HTR-8/SVneo (cell line): ENCODE results near the gene POLR2J.
A peak's percentile ranks its signal among the peaks of the same experiment; 100 is the strongest.

ENCODE experiments used
- DNase-seq: peaks from one replicate; pipeline ENCODE4 v3.0.0; 2011; ENCODE audit warnings: low spot score, mixed read lengths; ENCODE audit not compliant: insufficient read length
- FAIRE-seq: peaks from 2 replicates; lab custom pipeline; 2011; peaks lifted over from hg19 to GRCh38; lab: Jason Lieb, UNC

POLR2J gene

DNA sequence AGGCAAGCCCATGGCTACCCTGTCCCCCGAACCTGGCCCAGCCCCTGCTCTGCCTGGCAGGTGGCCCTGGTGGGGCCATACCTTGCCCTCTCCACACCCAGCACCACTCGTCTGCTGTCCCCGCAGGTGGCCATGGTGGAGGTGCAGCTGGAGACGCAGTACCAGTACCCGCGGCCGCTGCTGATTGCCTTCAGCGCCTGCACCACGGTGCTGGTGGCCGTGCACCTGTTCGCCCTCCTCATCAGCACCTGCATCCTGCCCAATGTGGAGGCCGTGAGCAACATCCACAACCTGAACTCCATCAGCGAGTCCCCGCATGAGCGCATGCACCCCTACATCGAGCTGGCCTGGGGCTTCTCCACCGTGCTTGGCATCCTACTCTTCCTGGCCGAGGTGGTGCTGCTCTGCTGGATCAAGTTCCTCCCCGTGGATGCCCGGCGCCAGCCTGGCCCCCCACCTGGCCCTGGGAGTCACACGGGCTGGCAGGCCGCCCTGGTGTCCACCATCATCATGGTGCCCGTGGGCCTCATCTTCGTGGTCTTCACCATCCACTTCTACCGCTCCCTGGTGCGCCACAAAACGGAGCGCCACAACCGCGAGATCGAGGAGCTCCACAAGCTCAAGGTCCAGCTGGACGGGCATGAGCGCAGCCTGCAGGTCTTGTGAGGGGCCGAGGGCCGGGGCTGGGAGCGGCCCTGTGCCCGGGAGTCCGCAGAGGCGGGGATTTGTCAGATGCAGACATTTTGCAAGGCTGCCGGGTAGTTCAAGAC, 32.1 kb downstream of the POLR2J start:
- no peak for DNase-seq
- FAIRE-seq = no peak

DNA sequence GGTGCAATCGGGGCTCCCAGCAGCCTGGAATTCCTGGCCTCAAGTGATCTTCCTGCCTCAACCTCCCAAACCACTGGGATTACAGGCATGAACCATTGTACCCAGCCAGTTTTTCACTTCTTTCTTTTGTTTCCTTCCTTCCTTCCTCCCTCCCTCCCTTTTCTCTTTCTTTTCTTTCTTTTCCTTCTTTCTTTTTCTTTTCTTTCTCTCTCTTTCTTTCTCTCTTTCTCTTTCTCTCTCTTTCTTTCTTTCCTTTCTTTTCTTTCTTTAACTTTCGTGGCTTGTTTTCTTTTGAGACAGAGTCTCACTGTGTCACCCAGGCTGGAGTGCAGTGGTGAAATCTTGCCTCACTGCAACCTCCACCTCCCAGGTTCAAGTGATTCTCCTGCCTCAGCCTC, 33.0 kb downstream of the POLR2J start:
- no peak for DNase-seq
- FAIRE-seq = no peak

DNA sequence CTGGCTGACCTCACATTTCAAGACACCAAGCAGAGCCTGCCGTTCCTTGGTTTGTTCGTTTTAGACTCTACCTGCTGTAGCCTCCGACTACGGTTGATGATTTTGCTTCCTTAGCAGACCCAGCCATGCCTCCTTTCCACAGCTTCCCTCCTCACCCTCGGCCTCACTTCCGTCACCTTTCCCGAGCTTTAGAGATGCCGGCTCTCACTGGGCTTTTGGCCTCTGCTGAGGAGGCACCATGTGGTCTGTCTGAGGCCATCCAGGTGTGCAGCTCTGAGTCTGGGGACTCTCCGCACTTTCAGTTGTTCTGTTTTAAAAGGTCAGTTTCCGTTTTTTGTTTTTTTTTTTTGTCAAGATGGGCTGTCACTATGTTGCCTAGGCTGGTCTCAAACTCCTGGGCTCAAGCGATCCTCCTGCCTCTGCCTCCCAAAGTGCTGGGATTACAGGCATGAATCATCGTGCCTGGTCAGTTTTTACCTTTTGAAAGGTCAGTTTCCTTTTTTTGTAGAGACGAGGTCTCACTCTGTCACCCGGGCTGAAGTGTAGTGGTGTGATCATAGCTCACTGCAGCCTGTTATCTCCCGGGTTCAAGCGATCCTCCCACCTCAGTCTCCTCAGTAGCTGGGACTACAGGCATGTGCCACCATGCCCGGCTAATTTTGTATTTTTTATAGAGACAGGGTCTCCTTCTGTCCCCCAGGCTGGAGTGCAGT, 33.6 kb downstream of the POLR2J start:
- no peak for DNase-seq
- FAIRE-seq = no peak

DNA sequence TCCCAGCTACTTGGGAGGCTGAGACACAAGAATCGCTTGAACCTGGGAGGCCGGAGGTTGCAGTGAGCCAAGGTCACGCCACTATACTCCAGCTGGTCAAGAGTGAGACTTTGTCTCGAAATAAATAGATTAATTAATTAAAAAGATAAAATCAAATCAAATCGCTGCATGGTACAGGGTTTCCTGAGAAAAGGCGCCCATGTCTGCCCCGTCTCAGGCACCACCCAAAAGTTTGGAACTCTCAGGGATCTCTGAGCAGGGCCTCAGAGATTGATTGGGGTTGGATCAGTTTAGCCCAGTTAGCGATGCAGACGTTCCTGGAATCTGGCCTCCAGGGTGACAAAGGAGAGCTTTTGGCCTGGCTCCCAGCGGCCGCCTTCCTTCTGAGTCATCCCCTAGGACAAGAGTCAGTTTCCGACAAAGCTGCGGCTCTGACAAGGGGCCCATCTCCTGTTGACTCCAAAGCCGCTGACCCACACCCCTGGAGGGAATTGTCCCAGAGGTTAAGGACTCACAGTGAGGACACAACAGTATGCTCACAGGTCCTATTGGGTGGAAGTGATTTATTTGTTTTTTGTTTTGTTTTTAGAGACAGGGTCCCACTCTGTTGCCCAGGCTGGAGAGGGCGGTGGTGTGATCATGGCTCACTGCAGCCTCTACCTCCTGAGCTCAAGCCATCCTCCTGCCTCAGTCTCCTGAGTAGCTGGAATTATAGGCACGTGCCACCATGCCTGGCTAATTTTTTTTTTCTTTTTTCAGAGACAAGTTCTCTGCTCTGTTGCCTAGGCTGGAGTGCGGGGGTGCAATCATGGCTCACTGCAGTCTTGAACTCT, 38.5 kb downstream of the POLR2J start:
- DNase-seq (peak; percentile 80), FAIRE-seq (no peak)

DNA sequence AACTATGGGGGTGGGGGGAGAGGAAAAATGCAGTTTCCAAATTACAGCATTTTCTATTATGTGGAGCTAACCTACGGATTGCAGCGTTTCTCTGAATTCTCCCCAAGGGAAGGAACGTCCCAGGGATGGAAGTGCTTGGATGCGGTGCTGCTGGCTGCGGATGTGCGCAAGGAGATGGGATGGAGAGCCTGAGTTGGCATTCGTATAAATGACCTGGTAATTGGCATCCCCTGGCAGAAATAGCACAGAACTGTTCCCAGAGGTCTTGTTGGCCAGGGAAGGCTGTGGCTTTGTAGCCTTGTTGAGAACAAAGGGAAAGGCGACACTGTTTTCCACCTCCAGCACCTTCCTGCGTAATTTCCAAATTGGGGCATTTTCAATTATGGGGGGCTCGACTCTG, 42.6 kb downstream of the POLR2J start:
- no peak for DNase-seq
- FAIRE-seq = no peak

DNA sequence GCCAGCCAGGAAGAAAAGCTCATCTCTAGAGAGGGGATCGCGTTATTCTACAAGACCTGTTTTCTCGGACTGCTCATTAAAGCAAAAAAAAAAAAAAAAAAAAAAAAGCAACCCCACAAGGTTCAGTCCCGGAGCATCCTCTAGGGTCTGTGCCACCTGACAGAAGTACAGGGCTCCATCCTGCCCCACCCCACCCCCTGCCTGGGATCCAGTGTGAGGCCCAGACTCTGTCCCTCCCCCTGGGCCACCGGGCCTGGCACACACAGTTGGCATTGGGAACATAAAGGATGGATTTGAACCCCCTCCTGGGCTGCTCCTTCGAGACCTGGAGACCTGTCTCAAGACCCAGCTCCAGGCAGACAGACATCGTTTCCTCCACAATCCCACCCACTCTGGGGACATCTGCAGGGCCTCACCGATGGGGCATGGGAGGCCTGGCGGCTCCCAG, 44.7 kb downstream of the POLR2J start:
- DNase-seq (no peak), FAIRE-seq (no peak)

DNA sequence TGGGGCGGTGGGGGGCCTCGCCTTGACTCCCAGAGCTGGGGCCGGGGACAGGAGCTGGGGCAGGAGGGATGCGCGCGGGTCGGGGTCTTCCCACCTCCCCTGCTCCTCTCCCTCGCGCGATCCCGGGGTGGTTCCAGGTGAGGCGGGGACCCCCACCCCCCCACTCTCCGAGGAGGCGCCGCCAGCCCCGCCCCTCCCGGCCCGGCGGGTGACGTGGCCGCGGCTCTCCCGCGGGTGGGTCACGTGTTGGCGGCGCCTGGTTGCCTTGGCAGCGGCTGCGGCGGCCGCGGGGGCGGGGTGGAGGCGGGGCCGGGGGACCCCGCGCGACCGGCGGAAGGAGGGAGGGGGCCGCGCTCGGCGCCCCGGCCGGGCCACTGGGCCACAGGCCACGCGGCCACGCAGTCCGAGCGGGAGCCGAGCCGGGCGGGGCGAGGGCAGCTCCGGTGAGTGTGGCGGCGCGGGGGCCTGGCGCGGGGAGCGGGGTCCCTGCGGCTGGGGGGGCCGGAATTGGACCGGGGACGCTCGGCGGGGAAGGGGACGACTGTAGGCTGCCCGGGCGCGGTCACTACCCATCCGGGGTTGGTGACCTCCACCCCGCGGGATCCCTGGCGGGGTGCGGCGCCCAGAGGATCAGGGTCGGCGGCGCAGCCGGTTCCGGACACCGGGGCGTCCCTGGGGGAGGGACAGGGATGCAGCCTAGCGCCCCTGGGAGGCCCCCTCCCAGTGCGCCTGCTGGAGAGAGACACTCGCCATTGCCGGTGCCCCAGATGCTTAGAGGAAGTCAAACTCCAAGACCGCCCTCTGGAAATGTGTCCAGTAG, 45.3 kb downstream of the POLR2J start, which contains the start of gene ORAI2:
Gene ORAI2 (plus strand): TSS at position 357 of the 820 bp plus-strand sequence. CDS start 5,382 bp downstream, outside the sequence.
- FAIRE-seq = peak; percentile 91

DNA sequence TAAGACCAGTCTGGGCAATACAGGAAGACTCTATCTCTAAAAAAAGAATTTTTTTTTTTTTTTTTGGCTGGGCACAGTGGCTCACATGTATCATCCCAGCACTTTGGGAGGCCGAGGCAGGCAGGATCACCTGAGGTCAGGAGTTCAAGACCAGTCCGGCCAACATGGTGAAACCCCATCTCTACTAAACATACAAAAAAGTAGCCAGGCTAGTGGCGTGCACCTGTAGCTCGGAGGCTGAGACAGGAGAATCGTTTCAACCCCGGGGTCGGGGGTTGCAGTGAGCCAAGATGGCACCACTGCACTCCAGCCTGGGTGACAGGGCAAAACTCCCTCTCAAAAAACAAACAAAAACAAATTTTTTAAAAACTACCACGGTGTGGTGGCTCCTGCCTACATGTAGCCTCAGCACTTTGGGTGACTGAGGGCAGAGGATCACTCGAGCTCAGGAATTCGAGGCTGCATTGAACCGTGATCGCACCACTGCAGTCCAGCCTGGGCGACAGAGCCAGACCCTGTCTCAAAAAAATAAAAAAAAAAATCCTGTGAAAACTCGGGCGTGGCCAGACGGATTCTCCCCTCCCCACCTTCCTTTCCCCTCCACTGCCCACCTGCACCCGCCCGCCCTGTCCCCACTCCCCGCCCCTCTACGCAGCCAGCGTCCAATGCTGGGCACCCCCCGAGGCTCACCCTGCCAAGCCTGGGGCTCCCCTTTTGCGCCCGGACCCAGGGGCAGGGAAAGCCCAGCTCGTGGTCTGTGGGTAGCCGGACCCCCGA, 46.1 kb downstream of the POLR2J start:
- DNase-seq = no peak
- FAIRE-seq = no peak

More for the DNA sequence above, 45.3 kb downstream of the POLR2J start, which contains the start of gene ORAI2:
- peak; percentile 81 for DNase-seq

DNA sequence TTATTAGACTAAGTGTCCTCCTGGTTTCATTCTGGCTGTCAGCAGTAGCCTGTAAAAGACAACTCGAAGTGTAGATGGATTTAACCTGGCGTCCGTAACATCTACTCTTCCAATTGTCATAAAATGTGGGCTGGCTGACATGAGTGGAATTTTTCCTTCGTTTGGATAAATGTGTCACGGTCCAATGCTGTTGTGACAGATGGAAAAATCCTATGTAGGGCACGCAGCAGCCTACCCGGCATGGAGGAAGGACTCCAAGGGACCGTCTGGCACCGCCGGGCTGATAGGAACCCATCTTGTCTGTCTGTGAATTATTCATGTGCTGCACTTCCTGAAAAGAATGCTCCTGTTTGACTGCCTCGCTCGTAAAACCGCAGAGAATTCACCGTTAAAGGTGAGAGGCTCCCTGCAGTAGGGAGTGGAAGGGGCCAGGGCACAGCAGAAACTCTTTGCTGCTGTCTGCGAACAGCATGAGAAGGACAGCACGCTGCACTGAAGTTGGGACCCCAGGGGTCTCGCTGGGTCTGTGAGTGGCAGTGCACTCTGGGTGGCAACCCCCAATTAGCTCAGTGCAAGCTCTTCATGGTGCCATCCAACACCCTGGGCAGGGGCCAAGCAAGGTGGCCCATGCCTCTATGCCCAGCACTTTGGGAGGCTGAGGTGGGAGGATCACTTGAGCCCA, 47.0 kb downstream of the POLR2J start:
- no peak for DNase-seq
- no peak for FAIRE-seq

DNA sequence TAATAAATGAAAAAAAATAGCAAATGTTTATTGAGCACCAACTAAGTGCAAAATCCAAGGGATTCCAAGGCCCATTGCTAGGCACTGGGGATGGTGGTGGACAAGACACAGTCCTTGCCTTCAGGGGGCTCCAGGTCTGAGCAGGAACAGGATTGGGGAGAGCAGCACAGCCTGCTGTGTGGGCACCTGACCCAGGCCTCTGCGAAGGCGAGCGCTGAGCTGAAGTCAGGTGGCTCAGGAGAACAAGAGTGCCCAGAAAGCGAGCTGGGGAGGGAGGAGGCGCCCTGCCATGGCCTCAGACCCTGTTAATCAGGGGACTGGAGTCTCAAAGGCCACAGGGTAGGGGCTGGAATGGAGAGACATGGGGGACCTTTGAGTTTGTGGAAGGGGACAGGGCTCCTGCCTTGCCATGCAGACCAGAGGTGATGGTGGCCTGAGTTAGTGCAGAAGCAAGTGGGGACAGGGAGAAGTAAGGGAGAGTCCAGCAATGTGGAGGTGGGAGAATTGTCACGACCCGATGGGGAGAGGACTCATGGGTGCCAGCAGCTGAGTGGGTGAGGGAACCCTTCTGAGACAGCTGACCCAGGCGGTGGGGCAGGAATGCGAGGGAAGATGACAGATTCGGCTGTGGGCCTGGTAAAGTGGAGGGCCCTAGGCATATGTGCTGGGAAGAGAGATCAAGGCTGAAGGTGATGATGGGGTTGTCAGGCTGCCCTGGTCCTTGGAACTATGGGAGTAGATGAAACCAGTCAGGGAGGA, 49.4 kb downstream of the POLR2J start:
- no peak for FAIRE-seq
- DNase-seq = no peak

DNA sequence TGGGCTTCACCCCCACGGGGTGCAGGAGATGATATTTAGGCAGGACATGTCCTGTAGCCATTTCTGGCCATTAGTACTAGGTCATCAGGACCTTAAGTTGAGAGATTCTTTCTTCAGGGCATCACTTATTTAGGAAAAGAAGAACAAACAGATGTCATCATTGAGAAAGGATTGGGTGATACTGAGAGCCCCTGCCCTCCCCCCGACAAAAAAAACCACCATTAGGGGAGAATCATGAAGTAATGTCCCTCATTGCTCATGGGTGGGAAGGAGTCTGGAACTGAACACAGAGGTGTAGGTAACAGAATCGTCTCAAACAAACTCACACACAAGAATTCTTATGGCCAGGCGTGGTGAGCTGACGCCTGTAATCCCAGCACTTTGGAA, 51.7 kb downstream of the POLR2J start:
- DNase-seq = no peak
- FAIRE-seq = no peak

DNA sequence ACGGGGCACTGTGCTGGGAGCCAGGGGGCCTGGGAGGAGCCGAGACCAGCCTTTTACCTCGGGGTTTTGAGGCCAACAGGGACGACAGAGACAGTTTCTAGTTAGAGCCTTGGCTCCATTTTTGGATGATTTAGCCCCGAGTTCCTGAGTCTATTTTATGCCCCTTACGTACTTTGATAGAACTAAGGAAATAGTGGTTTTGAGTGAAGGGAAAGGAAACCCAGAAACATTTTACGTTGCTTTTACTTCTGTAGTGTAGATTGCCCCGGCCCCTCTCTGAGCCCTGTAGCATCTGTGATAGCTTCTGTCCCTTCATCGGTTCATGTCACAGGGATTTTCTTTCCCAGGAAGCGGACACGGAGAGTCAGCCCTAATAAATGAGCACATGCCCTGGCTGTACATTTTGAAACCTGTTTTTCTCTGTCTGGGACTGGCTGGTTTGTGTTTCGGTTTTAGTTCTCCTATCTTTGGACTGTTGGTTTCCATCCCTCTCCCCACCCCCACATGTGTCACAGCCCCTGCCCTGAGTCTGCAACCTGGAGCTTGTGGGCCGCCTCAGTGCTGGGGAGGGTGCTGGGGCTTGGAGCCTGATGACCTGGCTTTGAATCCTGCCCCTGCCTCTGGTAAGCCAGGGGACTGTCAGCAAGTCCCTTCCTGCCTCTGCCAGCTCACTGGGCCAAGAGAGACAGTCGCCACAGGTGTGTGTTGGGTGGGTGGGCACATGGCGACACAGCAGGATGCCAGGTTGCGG, 52.3 kb downstream of the POLR2J start:
- DNase-seq = no peak
- no peak for FAIRE-seq

DNA sequence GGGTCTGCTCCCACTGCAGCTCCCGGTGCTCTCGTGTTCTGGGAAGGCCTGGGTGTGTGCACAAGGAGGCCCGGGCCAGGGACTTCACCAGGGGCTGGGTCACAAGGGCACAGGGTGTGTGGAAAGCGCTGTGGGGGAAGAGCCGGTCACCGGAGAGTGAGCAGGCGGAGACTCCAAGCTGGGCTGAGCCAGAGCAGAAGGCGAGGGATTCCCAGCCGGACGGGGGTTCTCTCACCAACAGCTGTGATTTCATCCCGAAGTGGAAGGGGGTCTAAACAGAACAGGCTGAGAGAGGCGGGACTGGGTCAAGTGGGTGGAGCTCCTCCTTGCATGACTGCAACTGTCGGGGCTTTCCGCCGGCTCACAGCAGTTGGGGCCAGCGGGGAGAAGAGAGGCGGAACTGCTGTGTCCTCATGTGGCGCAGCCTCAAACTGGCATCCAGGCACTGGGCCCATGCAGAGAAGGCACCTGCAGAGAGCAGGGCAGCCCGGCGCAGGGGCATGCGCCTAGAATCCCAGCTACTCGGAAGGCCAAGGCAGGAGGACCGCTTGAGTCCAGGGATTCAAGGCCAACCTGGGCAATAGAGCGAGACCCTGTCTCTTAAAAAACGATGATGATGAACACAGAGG, 53.0 kb downstream of the POLR2J start:
- FAIRE-seq = no peak

DNA sequence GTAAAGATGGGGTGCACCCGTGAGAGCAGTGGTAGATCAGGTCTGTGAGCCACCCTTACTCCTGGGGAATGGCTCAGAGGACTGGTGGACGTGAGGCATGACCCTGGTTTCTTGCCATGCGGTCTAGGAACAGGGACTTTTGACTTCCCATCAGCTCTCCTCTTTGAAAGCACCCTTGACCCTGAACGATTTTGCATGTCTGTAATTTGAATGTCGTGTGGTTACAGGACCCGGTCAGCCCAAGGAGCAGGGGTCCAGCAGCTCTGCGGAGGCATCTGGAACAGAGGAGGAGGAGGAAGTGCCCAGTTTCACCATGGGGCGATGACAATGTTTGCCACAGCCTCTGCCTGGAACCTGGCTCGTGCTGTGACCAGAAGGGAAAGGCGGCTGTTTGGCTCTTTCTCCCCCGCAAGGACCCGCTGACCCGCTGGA, 53.9 kb downstream of the POLR2J start:
- DNase-seq = no peak
- FAIRE-seq = no peak

More for the DNA sequence above, 53.0 kb downstream of the POLR2J start:
- DNase-seq = no peak

DNA sequence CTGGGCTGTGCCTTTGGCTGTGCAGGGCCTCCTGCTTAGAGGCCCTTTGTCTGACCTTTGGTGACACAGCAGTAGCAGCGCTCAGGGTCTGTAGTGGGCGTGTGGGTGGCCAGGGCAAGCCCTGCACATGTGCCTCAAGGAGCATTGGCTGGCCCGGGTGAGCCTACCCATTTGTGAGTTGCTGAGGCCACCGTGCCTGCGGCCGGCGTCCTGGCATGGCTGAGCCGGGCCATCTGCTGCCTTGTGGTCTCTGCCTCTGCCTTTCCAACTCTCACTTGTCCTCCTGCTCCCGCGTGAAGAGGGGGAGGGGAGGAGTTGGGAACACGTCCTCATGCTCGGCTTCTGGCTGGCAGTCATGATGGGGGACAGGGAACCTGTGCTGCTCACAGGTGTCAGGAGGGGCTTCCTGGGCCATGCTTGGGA, 54.6 kb downstream of the POLR2J start:
- DNase-seq = no peak

More for the DNA sequence above, 54.6 kb downstream of the POLR2J start:
- no peak for FAIRE-seq
